Fibroblast of the conjunctiva (primary cell): Measurements from ENCODE around the gene SYNPR.

Source experiments
- DNase-seq: peaks from one replicate; pipeline ENCODE4 v3.0.0-alpha.2; 2010; ENCODE audit warnings: low read depth

Gene SYNPR

GRCh38 chr3:63473641-63474166, 195.6 kb downstream of the SYNPR start:
- DNase-seq: no peak

DNA sequence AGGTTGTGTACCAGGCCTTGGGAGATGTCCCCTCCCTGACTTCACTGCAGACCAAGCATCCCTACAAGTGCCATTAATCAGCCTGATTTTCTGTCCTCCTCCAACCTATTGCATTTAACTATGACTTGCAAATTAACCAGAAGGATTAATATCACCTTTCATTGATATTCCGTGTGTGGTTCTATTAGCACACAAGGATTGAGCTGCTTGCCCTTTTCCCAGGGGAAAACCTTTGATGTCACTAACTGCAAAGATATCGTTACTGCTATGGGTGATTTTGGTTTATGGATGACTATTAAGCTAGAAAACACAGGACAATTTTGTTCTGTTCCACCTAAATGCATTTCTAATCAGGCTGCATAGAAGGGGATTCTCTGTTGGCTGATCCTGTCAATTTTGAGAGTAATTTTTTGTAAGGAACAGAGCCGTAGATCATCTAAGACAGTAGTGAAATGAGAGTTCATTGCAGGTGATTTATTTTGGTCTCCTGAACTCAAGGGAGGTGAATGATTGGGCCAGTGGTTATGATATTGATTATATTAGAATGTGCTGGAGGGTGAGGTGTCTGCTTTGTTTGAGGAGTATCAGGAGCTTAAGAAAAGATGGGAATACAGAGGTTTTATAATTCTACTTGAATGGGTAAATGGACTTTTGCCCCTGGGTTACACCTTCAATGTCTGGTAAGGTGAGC, 196.9 kb downstream of the SYNPR start:
- DNase-seq: no peak

DNA sequence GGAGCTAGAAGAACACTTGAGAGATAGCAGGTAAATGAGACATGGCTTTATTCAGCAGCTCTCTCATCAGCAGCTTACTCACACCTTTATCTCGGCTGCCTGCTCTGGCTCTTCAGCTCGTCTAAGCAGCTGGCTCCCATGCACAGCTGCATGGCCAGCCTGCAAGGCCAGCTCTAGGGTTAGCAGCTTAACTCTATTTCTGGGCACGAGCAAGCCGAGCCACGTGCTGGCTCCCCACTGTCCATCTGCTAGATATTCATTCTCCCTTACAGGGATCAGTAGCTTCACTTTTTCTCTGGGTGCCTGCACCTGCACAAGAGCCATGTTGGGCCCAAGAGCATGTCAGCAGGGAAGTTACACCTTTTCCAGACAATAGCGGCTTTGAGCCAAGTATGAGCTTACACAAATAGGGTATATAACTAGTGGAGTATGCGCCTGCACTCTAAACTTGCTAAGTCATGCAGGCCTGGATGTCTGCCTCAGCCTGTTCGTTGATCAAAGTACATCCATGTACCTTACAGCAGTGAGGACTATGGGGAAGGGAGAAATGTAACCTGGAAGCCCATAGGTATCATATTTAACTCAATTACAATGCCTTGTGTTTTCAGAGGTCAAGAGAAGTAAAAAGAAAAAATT, 199.5 kb downstream of the SYNPR start:
- DNase-seq: no peak

DNA sequence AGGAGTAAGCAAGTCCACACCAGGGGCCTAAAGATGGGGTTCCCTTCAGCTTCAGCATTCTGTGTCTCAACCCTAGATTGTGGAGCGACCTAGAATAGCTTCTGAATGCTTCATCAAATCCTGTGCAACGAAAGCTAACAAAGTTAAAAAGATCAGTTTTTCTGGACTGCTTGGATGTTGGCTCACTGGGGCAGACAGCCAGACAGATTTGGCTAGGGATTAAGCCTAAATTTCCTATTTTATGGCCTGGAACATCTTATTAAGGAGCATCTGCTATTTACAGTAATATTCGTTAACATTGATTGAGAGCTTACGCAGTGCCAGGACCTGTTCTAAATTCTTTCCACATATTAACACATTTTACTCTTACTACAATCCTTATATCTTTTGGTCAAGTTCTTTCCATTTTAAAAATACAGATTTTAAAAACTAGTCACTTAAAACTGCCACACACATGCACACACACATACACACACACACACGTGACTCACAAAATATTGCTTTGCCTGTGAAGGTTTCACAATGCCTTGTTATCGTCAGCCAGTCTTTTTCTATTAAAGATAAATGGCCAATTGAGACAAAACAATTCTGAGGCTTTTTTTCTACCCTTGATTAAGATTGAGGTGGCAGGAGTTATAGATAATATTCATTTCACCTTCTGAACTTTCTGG, 201.0 kb downstream of the SYNPR start:
- DNase-seq: no peak

DNA sequence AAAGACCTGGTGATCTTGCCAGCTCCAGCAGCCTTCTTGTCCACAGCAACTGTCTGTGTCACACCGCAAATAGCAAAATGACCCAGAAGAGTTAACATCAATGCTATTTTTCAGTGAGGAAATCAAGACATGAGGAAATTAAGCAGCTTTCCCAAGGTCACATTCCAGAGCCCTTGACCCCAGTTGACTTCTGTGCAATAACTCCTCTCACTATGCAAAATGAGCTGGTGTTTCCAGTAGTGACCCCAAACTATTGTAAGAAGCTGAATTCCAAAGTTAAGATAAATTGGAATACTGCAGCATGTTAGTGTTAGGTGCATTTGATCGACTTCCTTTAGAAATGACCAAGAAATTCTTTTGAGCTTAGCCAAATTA, 201.5 kb downstream of the SYNPR start:
- no peak for DNase-seq

DNA sequence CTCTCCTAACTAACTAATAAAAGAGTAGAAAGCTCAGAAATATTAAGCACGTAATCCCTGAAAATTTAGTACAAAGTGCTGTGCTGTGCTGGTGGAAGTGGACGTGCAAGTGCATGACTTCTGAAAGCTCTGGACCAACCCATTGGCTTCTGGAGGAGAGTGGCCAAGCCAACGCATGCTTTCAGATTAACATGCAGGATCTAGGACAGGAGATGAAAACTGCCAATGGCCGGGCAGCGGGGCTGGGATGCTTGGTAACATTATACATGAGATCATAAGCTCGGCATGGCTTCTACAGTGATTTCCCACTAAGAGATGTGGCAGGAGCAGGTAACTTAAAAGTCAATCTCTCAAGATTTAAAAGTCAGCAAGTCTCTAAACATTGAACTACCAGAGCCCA, 203.5 kb downstream of the SYNPR start:
- DNase-seq: no peak

- no peak for DNase-seq
Observed at GRCh38 chr3:63482341-63482740, 204.2 kb downstream of the SYNPR start.

GRCh38 chr3:63492464-63492863, 214.4 kb downstream of the SYNPR start:
- no peak for DNase-seq

DNA sequence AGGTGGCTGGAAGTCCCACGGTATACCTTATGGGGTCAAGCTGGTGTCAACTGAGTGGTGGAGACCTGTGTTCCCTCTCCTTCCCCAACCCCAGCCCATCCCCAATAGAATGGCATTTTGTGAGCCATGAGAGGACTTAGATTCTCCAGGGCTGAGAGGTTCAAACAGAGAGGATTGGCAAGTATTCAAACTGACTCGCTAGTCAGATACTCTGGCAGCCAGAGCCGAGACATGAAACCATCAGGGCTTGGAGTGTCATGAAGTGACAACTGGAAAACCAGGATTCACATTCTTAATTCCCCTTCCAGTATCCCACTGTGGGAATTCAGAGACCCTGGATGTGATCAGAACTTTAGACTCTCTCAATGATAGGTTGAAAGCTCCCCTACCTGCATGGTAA, 215.0 kb downstream of the SYNPR start:
- DNase-seq: no peak

DNA sequence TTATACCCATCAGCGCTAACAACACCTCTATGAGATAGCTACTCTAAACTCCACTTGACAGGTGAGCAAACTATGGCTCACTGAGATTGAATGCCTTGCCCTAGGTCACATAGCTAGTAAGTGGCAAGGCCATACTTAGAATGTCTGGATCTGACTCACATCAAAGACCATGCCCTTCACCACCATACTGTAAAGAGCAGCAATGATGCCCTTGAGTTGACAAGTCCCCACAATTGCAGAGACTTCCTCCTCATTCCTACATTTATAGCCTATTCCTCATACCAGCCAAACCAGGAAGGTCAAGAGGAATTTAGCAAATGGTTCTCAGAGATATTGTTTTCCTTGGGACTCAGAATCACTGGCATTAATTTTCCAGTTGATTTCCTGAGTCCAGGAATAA, 216.5 kb downstream of the SYNPR start:
- DNase-seq: no peak

- no peak for DNase-seq
Observed at GRCh38 chr3:63497641-63498040, 219.5 kb downstream of the SYNPR start.

GRCh38 chr3:63500196-63500595, 222.1 kb downstream of the SYNPR start:
- DNase-seq: no peak

GRCh38 chr3:63508305-63508704, 230.2 kb downstream of the SYNPR start:
- no peak for DNase-seq

DNA sequence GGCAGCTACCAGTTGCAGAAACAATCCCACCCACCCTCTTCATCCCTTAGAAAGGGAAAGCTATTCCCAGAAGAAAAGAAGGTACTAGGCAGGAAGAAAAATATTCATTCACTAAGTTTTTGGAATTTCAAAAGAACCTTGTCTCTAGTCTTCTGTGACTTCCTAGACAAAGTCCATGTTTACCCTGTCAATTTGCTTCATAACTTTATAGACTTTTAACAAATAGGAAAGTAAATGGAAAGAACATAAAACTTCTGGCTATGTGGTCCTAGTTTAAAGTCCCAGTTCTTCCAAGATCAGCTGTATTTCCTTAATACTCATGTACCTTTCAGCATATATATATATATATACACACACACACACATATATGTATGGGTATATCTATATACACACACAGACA, 230.7 kb downstream of the SYNPR start:
- no peak for DNase-seq

DNA sequence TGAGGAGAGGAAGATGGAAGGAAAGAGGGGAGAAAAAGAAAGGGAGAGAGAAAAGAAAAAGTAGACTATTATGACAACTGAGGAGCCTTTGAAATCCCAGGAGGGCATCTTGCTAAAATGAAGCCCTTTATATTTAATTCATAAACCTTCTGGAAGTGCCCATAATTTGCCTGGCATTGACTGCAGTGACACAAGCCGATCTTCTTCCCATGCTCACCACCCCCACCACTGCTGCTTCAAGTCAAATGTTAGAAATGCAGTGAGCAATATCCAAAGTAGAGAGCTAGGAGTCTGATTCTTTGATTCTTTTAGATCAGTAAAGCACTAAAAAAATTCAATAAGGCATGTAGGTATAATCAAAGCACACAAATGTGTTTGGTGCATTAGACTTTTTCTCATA, 235.7 kb downstream of the SYNPR start:
- no peak for DNase-seq

- DNase-seq: no peak
Observed at GRCh38 chr3:63514678-63515077, 236.6 kb downstream of the SYNPR start.

- DNase-seq: no peak
Observed at GRCh38 chr3:63519426-63519825, 241.3 kb downstream of the SYNPR start.

GRCh38 chr3:63521657-63522056, 243.5 kb downstream of the SYNPR start:
- no peak for DNase-seq

GRCh38 chr3:63523100-63523499, 245.0 kb downstream of the SYNPR start:
- no peak for DNase-seq

DNA sequence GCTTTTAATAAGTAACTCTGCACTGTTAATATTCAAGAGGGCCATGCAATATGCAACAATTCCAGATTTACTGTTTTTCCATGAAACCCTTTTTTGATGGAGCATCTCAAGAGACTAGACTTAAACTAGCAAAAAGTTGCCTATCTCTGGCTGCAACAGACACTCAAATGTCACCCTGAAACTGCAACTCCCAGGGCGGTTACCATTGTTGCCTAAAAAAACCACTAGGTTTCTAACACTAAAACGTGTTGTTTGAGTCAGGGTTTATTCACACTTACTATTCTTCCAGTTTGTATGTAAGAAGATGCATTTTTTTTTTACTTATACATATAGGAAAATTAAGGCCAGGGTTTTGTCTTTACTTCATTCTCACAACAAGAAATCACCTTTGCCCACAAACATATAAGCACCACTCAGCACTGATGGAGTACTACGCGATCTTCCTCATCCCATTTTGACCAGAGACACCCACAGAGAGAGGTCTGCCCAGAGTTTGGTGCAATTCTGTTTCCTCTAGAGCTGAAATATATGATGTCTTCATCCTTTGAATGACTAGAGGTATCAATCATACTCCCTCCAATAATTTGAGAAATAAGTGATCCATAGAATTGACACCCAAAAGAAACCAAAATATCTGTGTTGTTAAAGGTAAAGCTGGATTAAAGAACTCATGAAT, 250.4 kb downstream of the SYNPR start:
- no peak for DNase-seq

GRCh38 chr3:63532521-63532920, 254.4 kb downstream of the SYNPR start:
- DNase-seq: no peak

- no peak for DNase-seq
Observed at GRCh38 chr3:63538919-63539318, 260.8 kb downstream of the SYNPR start.

DNA sequence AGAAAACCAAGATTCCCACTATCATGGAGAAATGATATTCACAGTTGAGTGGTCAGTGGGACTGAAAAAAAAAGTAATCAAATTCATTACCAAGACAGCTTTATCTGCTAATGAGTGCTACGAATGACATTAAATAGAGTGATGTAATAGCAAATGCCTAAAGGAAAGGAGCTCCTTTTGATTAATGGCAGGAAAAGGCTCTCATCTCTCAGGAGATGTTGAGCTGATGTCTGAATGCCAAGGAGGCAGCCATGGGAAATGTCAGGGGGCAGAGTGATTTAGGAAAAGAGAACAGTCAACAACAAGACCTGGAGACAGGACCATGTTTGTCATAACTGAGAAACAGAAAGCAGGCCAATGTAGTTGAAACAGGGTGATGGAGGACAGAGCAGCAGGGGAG, 277.7 kb downstream of the SYNPR start:
- no peak for DNase-seq
